Measurements from ENCODE around the gene DMPK. TPM values are rescaled to one million over a fixed set of nuclear protein-coding genes. Genes with fewer than 3 reads are reported as not detected.

DMPK gene
- total RNA-seq, 1 donor from 2014 or later, result 107 TPM

- peak; percentile 90 for DNase-seq
- no peaks in the 10 kb centered on the region for H3K36me3 Mint-ChIP-seq (ENCODE audit: unreplicated experiment)
- peaks cover 2% of the 10 kb centered on the region for H3K4me1 Mint-ChIP-seq (ENCODE audit: low read depth, unreplicated experiment)
- H3K9me3 Mint-ChIP-seq (ENCODE audit: unreplicated experiment), result peaks cover 8% of the 10 kb centered on the region
- no peak for TF ChIP-seq CTCF (IDR thresholded peaks at IDR 0.05; ENCODE audit: partially characterized antibody, unreplicated experiment)
- H3K27ac Mint-ChIP-seq (ENCODE audit: unreplicated experiment), result peak overlapping the region; percentile 93
- peak overlapping the region; percentile 88 for H3K4me3 Mint-ChIP-seq (ENCODE audit: unreplicated experiment)
- peaks cover 7% of the 10 kb centered on the region for H3K27me3 Mint-ChIP-seq (ENCODE audit: unreplicated experiment)
Observed at GRCh38 chr19:45815481-45816216, 33.4 kb upstream of the DMPK start.

GRCh38 chr19:45814851-45815480 is 32.7 kb upstream of the DMPK start, which contains the start of gene RSPH6A:
Gene RSPH6A (minus strand): TSS chr19:45815308. CDS start chr19:45815176, 132 bp downstream.
- H3K27me3 Mint-ChIP-seq (ENCODE audit: unreplicated experiment), result peaks cover 7% of the 10 kb centered on the region
- peak; percentile 51 for DNase-seq
- no peak for TF ChIP-seq CTCF (IDR thresholded peaks at IDR 0.05; ENCODE audit: partially characterized antibody, unreplicated experiment)
- H3K9me3 Mint-ChIP-seq (ENCODE audit: unreplicated experiment), result peaks cover 8% of the 10 kb centered on the region
- H3K36me3 Mint-ChIP-seq (ENCODE audit: unreplicated experiment), result no peaks in the 10 kb centered on the region
- H3K27ac Mint-ChIP-seq (ENCODE audit: unreplicated experiment), result peak within 1 kb of the TSS; percentile 93
- H3K4me1 Mint-ChIP-seq (ENCODE audit: low read depth, unreplicated experiment), result peaks cover 2% of the 10 kb centered on the region
- H3K4me3 Mint-ChIP-seq (ENCODE audit: unreplicated experiment), result peak within 1 kb of the TSS; percentile 88

GRCh38 chr19:45814166-45814780 is 32.0 kb upstream of the DMPK start:
- DNase-seq, result no peak
- peak overlapping the region; percentile 55 for H3K4me3 Mint-ChIP-seq (ENCODE audit: unreplicated experiment)
- H3K27me3 Mint-ChIP-seq (ENCODE audit: unreplicated experiment), result peaks cover 3% of the 10 kb centered on the region
- no peaks in the 10 kb centered on the region for H3K36me3 Mint-ChIP-seq (ENCODE audit: unreplicated experiment)
- peaks cover 2% of the 10 kb centered on the region for H3K4me1 Mint-ChIP-seq (ENCODE audit: low read depth, unreplicated experiment)
- no peak for TF ChIP-seq CTCF (IDR thresholded peaks at IDR 0.05; ENCODE audit: partially characterized antibody, unreplicated experiment)
- H3K27ac Mint-ChIP-seq (ENCODE audit: unreplicated experiment), result no peak overlapping the region
- peaks cover 8% of the 10 kb centered on the region for H3K9me3 Mint-ChIP-seq (ENCODE audit: unreplicated experiment)

DNA sequence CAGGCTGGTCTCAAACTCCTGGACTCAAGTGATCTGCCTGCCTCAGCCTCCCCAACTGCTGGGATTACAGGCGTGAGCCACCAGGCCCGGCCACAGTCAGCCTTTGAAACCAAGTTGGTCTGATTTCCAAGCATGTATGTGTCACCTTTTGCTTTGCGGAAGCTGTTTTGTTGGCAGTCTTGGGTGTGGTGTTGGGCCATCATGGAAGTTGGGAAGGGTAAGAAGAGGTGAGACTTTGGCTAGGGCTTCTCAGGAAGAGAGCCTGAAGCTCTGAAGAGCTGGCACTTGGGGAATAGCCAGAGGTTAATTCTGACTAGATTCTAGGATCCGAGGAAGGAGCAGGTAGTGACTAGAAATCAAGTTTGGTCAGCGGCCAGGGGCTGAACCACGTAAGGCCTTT is 30.0 kb upstream of the DMPK start:
- Mint-ChIP-seq H3K27me3 (ENCODE audit: unreplicated experiment) (peaks cover 3% of the 10 kb centered on the region), H3K36me3 (ENCODE audit: unreplicated experiment) (no peaks in the 10 kb centered on the region), H3K4me1 (ENCODE audit: low read depth, unreplicated experiment) (peaks cover 2% of the 10 kb centered on the region), H3K9me3 (ENCODE audit: unreplicated experiment) (peaks cover 7% of the 10 kb centered on the region), H3K4me3 (ENCODE audit: unreplicated experiment) (no peak overlapping the region), H3K27ac (ENCODE audit: unreplicated experiment) (no peak overlapping the region)
- DNase-seq, result no peak
- TF ChIP-seq CTCF (IDR thresholded peaks at IDR 0.05; ENCODE audit: partially characterized antibody, unreplicated experiment), result no peak
